Renal cortex interstitium (tissue), 11 donors: Measurements from ENCODE around the gene ZNF652. TPM values are rescaled to one million over a fixed set of nuclear protein-coding genes. Genes with fewer than 3 reads are reported as not detected.

ENCODE experiments used
- DNase-seq, 11 donors: peaks; one replicate each; pipeline ENCODE4 v3.0.0-alpha.2; 2013; ENCODE audit warnings: low read depth in 9 of 11, low spot score in 4 of 11; ENCODE audit errors: extremely low read depth in 1 of 11
- polyA plus RNA-seq, 3 donors: library from polyadenylated mRNA; unstranded; fragments of 120-200 nt; gene quantifications; one replicate each; pipeline ENCODE4 v1.2.1, GENCODE V29; 2013; ENCODE audit not compliant: insufficient read length in 3 of 3

ZNF652 gene
- polyA plus RNA-seq, 3 donors, result 26.2 to 30.4 (median 29.3) TPM

- no peak for DNase-seq
Measured at GRCh38 chr17:49337884-49338283, 24.2 kb downstream of the ZNF652 start.

DNA sequence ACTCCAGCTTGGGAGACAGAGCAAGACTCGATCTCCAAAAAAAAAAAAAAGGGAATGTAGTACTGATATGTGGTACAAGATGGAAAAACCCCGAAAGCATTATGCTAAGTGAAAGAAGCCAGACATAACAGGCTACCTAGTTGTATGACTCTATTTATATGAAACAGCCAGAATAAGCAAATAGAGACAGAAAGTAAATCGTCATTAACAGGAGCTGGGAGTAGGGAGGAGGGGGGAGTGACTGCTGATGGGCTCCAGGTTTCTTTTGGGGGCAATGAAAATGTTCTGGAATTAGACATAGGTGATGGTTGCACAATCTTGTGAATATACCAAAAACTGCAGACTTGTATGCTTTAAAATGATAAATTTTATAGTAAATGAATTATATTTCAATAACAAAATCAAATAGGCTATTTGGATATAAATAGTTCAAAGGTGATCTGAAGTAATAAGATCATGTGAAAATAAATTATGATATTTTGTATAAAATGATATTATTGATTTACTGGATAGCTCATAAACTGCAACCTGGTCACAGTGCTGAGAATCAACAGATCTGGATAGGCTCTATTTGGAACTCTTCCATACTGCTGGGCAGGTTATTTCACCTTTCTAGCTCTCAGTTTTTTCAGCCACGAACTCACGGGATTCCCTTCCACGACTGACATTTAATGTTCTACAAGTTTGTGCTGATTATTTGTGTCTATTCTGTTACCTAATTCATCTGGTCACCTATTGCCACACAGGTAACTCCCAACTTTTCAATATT is 27.1 kb downstream of the ZNF652 start:
- no peak for DNase-seq

- DNase-seq, result no peak
Measured at GRCh38 chr17:49333804-49334203, 28.2 kb downstream of the ZNF652 start.

GRCh38 chr17:49327835-49328784 is 33.9 kb downstream of the ZNF652 start:
- no peak for DNase-seq

DNA sequence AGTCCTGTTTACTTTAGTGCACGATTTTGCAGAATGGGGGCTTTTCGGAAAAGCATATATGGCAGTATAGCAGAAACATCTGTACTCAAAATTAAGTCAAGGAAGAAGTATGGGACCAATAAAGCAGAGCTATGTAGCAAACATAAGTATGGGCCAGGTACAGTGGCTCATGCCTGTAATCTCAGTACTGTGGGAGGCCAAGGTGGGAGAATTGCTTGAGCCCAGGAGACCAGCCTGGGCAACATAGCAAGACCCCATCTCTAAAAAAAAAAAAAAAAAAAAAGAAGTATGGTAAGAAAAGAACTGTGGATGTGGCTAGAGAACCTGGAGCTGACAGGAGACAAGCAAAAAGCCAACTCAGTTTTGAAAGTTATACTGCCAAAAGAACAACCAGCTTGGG is 36.1 kb downstream of the ZNF652 start:
- DNase-seq, result no peak

- DNase-seq, result no peak
Measured at GRCh38 chr17:49318435-49318965, 43.5 kb downstream of the ZNF652 start.

- no peak for DNase-seq
Measured at GRCh38 chr17:49316889-49317675, 45.0 kb downstream of the ZNF652 start.

- DNase-seq, result no peak
Measured at GRCh38 chr17:49316258-49316570, 45.8 kb downstream of the ZNF652 start.

DNA sequence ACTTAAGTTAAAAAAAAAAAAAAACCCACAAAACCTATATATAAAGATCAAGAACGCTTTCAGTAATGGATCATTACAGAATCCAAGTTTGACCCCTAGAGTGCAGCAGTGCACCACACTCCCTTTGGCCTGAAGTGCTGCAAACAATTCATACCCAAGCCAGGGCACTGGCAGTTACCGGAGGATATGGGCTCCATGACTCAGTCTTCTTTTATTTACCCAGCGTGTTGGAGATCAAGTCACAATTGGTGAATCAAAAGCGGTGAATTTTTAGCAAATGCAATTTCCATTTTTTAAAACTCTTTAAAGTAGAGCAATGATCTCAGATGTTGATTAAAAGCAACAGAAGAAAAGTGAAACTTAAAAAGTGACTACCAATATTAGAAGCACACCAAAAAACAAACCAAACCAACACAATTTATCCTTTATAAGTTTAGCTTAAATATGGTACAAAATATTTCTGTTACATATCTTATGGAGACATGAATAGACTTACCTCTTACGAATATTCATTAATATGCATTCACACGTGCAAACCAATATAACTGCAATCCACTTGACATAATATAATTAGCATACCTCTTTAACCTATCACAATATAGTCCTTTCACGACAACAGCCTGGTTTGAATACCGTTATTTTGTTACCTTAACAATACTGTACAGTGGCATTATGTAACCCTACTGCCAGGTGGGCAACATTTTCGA is 46.3 kb downstream of the ZNF652 start:
- DNase-seq, result peak; percentile 22 to 58 (median 44)

DNA sequence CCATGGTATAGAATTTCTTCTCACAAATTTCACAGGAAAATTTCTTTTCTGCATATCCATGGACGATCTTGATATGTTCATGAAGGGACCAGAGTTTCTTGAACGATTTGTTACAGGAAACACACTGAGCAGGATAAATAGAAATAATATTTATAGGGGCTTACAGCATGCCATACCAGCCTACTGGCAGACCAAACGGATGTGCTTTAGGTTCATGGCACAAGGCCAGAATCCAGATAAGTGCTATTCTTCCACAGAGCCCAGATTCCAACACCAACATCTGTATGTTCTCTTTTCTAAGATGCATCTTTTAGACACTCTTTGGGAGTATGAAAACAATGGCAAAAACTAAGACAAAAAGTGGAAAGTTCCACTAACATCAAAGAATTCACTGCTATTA is 49.3 kb downstream of the ZNF652 start:
- DNase-seq, result no peak

- DNase-seq, result no peak
Measured at GRCh38 chr17:49299996-49300395, 62.1 kb downstream of the ZNF652 start.

- DNase-seq, result no peak
Measured at GRCh38 chr17:49298371-49298976, 63.6 kb downstream of the ZNF652 start.

DNA sequence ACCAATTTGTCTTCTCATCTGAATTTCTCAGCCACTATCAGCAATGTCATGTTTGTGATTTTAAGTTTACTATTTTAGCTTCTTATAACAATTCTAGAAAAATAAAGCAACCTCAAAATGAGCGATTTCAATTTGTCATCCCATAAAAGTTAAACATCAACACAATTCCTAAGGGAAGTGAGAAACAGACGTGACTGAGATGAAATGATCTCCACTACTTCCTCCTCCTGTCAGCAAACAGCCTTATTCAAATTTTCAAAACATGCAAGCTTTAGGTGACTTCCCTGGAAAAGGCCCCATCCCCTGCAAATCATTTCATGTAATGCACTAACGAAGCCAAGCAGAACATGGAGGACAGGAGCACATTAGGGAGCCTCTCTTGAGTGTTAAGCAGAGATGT is 64.9 kb downstream of the ZNF652 start:
- no peak for DNase-seq

- no peak for DNase-seq
Measured at GRCh38 chr17:49294122-49294521, 67.9 kb downstream of the ZNF652 start.

GRCh38 chr17:49292901-49293300 is 69.1 kb downstream of the ZNF652 start:
- no peak for DNase-seq

GRCh38 chr17:49291929-49292328 is 70.1 kb downstream of the ZNF652 start:
- no peak for DNase-seq

GRCh38 chr17:49290690-49291359 is 71.2 kb downstream of the ZNF652 start:
- peak in 8 of 11 donors; percentile 6 to 33 (median 14) for DNase-seq

GRCh38 chr17:49288388-49288787 is 73.7 kb downstream of the ZNF652 start:
- no peak for DNase-seq
